ENCODE measurements around the gene SAMD4A. TPM values are rescaled to one million over a fixed set of nuclear protein-coding genes. Genes with fewer than 3 reads are reported as not detected.

The SAMD4A gene
- total and polyA plus RNA-seq, 8 donors = 2.9 to 12.2 (median 9.4) TPM

GRCh38 chr14:54673193-54674045 lies 106.5 kb downstream of the SAMD4A start:
- no peak for DNase-seq
- WGBS, 2 donors = 85 to 86% methylated on average over 13 of the region's 13 CpGs
- ATAC-seq = no peak
- no peak overlapping the region for H3K4me3 ChIP-seq
- no peaks in the 10 kb centered on the region for H3K27me3 ChIP-seq
- peaks cover 0 to 3% (median 0%) of the 10 kb centered on the region in 3 donors for H3K4me1 ChIP-seq
- intact Hi-C loops (cut with DNase I) = no loop called here
- no peak for TF ChIP-seq CTCF (IDR thresholded peaks at IDR 0.05)
- H3K36me3 ChIP-seq = no peaks in the 10 kb centered on the region
- FAIRE-seq = no peak
- no peak overlapping the region for H3K27ac ChIP-seq
- H3K9me3 ChIP-seq = no peaks in the 10 kb centered on the region

GRCh38 chr14:54674046-54674741 lies 107.3 kb downstream of the SAMD4A start:
- FAIRE-seq = no peak
- intact Hi-C loops (cut with DNase I) = no loop called here
- 63 to 73% methylated on average over 3 of the region's 3 CpGs for WGBS, 2 donors
- TF ChIP-seq CTCF (IDR thresholded peaks at IDR 0.05) = no peak
- no peaks in the 10 kb centered on the region for H3K9me3 ChIP-seq
- H3K36me3 ChIP-seq = no peaks in the 10 kb centered on the region
- no peak overlapping the region for H3K4me3 ChIP-seq
- no peak for DNase-seq
- no peak for ATAC-seq
- no peaks in the 10 kb centered on the region for H3K27me3 ChIP-seq
- H3K27ac ChIP-seq = no peak overlapping the region
- H3K4me1 ChIP-seq = peaks cover 0 to 3% (median 0%) of the 10 kb centered on the region in 3 donors

- FAIRE-seq = no peak
- WGBS, 2 donors = 88 to 89% methylated on average over 9 to 10 of the region's 11 CpGs
These were observed 108.6 kb downstream of the SAMD4A start for GRCh38 chr14:54675236-54676128.

More at GRCh38 chr14:54675236-54676128, 108.6 kb downstream of the SAMD4A start:
- intact Hi-C loops (cut with DNase I) = no loop called here
- peaks cover 0 to 3% (median 0%) of the 10 kb centered on the region in 3 donors for H3K4me1 ChIP-seq
- no peak for TF ChIP-seq CTCF (IDR thresholded peaks at IDR 0.05)
- H3K27ac ChIP-seq = no peak overlapping the region
- ATAC-seq (no peak), DNase-seq (no peak)
- no peaks in the 10 kb centered on the region for H3K9me3 ChIP-seq
- no peak overlapping the region for H3K4me3 ChIP-seq
- H3K36me3 ChIP-seq = no peaks in the 10 kb centered on the region
- no peaks in the 10 kb centered on the region for H3K27me3 ChIP-seq
